ENCODE data around the gene COMTD1.
A peak's percentile ranks its signal among the peaks of the same experiment; 100 is the strongest.

COMTD1 gene

DNA sequence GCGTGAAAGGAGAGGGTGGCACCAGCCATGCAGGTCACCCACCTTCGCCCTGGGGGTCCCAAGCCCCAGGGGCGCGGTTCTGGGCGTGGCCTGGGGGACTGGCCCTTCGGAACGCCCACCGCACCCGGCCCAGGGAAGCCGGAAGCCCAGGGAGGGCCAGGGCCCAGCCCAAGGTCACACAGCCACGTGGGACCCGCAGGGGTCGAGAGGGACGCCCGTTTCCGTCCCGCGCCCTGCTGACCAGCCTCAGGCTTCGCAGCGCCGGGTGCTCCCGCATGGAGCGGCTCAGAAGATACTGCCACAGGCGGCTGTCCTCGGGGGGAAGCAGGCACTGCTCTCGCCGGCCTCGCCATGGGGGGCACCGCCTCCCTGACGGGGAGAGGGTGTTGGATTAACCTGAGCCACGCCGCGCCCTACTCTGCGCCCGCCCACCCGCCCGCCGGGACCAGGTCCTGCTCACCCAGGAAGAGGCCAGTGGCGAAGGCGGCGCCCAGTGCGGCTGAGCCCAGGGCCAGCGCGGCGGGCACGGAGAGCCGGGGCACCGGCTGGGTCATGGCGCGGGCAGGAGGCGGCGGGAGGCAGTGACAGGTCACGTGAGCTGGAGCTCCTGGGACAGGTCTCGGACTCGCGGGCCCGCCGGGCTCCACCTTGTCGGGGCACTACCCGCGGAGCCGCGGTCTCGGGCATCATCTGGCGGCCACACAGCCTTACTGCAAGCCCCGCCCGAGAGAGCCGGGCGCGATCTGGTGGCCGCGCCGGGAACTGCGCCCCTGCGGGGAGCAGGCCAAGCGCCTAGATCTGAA, at the start of gene COMTD1:
COMTD1 (minus strand) TSS at position 583 of the 803 bp plus-strand sequence; CDS start at position 554, 29 bp downstream.
- peak; percentile 91 for DNase-seq (ENCODE audit: low spot score)
- no peak for FAIRE-seq

DNA sequence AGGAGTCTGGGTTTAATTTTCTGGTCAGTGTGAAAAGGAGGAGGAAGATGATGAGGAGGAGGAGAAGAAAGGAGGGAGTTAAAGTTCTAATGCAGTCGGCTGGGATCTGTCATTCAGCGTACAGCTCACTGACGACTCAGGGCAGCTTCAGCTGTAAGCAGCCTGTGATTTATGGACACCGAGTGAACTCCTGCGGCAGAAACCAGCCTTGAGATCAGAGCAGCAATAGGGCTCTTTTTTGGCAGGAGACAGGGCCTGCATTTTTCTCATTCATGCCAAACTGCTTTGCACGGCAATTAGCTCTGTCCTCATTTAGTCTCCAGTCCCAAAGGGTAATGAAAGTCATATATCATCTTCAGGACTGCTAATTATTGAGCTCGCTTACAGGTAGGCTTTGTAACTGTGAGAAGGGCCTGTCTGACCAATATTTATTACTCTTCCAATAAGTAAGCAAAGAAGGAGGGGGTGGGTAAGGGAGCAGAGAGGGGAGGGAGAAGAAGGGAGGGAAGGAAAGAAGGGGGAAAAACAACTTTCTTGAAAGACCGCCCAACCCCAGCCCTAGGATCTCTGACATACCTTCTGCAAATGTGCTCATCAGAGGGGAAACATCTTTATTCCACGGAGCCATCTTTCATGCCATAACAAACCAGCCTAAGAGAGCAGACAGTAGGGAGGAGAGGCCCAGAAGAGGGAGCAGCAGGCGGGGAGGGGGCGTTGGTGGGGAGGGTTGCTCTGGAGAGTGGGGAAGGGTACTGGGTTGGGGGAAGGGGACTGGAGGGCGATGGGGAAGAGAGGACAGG, 48.1 kb upstream of the COMTD1 start:
- FAIRE-seq: no peak
- DNase-seq (ENCODE audit: low spot score): no peak

DNA sequence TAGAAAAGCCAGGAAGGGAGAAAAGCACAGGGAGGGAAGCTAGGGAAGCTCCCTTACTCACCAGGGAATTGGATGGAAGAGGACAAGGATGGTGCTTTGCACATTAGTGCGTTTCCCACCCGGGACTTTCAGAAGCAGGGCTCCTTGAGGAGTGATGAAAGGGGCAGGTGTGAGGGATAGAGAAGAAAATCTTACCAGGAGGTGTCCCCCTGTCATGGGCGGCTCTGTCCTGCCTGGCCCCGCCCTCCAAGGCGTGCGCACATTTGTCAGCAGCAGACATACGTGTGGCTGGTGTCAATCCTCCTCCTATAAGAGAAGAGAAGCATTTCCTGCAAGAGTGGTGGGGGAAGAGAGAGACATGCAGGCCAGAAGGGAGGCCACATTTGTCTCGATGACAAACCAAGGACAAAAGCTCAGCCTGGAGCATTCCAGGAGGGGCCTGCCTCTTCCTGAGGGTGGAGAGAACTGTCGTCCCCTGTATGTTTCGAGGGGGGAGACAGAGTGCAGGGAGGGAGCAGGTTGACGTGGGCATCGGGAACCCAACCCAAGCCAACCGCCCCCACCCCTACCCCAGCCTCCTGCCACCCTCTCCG, 47.4 kb upstream of the COMTD1 start:
- no peak for DNase-seq (ENCODE audit: low spot score)
- no peak for FAIRE-seq

DNA sequence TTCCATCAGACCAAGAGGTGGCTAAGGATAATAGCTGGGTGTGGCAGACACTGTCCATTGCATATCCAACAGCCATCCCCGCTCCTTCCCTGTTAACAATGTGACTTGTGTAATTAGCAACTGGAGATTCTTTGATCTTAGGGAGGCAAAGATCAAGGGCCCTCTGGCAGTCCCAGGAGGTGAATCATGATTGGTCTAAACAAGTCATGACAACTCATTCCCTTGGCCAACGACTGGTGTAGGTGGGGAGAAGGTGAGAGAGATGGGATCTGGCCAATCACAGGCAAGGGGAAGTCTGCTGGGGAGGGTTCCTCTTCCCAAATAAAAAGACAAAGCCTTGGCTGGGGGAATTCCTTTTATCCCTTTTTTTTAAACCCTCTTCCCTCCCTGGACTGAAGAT, 46.2 kb upstream of the COMTD1 start:
- DNase-seq (ENCODE audit: low spot score) (no peak), FAIRE-seq (no peak)

DNA sequence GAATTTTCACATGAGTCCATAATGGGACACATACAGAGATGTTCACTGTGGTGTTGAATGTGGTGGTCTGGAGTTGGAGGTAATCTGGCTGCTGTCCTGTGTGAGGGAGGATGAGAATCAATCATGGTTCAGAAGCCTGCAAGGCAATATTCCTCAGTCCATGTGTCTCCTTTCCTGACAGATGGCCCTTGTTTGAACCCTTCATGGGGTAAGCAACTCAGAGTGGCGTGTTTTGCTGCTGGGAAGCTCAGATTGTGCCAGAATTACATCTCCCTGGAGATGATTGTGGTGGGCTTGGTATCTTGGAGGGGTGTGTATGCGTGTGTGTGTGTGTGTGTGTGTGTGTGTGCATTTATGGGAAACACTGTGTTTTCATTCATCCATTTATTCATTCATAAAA, 44.5 kb upstream of the COMTD1 start:
- DNase-seq (ENCODE audit: low spot score) (no peak), FAIRE-seq (no peak)

DNA sequence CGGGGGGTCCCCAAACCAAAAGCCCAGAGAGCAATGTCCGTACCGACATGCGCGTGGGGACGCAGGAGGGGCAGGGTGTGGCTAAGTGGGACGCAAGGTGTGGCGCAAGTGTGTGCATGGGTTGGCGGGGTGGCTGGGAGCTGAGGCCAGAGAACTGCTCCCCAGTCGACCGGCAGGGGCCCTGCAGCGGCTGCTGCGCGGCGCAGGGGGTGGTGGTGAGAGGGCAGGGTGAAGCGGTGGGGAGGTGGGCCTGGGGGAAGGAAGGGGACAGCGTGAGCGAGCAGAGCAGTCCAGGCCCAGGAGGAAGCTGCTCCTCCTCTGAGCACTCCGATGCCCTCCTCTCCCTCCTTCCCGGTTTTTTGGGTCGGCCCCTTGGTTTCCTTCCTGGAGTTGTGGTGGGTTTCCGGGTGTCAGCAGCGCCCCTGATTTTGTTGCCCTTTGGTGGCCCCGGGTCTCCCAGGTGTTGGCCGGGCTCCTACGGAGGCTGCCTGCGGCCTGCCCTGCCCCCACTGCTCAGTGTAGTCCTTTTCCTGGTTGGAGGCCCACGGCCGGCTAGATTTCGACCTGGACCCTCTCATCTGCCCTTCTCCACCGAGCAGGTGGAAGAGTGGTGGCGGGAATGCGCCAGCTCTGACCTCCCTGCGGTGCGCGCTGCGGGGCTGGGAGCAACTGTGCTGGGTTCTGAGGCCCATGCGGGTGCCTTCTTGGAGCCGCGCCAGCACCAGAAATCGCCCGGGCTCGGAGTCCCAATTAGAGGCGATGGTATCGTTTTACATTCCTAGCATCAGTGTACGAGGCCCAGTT, 40.5 kb upstream of the COMTD1 start:
- no peak for DNase-seq (ENCODE audit: low spot score)
- no peak for FAIRE-seq

DNA sequence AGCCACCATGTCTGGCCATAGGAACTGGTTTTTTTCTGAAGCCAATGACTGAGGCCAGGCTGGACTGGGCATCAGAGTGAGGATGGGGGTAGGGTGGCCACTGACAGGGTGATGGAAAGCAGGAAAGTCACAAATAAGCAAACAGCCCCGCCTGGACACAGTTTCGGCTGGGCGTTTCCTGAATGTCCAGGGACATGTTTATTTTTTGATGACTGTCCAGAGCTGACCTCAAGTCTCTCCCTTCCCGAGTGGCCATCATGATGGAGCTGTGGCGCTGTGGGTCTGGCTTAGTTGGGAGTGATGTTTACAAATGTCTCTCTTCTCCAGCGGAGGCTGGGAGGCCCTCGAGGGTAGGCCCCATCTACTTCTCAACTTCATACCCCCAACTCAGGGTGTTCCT, 37.1 kb upstream of the COMTD1 start:
- FAIRE-seq: no peak
- DNase-seq (ENCODE audit: low spot score): no peak

DNA sequence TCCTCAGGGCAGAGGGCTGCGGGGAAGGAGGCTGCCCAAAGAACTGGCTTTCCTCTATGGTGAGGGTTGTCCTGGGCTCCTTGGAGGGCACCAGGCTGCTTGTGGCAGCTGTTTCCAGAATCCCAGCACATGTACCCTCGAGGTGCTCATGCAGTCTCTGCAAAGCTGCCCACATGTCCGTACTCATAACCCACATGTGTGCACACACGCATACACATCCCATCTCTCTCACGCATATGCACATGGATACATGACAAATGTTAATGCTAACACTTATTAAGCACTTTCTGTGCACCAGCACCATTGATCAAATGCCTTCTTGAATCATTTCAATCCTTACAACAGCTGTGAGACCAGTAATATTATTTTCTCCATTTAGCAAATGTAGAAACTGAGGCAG, 36.3 kb upstream of the COMTD1 start:
- DNase-seq (ENCODE audit: low spot score): no peak
- no peak for FAIRE-seq

DNA sequence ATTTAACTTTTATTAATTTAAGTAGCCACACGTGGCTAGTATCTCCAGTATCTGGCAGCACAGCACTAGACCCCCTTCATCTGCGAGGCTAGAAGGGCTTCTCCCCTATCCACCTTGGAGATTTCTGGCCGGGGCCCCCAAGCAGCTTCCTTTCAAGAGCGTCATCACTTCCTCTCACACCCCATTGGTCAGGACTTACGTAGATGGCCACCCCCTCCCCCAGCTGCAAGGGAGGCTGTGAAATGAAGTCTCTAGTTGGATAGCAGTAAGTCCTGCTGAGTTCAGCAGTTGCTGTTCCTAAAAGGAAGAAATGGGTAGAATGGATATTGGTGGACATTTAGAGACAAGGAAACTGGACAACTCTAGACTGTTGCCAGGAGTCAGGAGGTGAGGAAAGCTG, 33.8 kb upstream of the COMTD1 start:
- DNase-seq (ENCODE audit: low spot score): no peak
- no peak for FAIRE-seq

DNA sequence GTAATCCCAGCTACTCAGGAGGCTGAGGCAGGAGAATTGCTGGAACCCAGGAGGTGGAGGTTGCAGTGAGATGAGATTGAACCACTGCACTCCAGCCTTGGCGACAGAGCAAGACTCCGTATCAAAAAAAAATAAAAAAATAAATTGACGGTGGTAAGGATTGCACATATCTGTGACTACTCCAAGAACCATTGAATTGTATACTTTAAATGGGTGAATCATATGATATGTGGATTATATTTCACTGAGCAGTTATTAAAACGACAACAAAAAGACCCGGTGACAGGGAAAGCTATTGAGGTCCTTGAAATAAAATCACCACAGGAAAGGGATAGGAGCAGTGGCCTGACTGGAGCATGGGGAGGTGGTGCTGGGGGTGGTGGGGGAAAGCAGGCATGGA, 31.2 kb upstream of the COMTD1 start:
- FAIRE-seq: no peak
- no peak for DNase-seq (ENCODE audit: low spot score)

DNA sequence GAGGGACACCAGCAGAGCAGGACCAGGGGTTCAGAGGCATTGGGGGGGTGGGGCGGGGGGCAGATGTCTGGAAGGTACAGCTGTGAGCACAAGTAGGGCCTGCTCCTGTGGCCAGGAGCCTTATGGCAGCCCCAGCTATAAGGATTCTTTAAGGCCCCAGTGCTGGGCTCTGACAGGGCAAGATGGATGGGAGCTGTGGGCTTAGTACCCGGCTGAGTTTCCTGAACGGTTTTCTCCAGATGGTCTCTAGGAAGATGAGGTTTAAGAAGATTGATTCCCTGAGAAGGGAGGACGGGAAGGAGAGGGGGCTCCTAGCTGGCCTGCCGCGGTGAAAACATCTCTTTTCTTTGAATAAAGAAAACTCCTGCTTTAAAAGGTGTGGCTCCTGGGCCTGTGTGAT, 30.1 kb upstream of the COMTD1 start:
- DNase-seq (ENCODE audit: low spot score) (no peak), FAIRE-seq (no peak)

DNA sequence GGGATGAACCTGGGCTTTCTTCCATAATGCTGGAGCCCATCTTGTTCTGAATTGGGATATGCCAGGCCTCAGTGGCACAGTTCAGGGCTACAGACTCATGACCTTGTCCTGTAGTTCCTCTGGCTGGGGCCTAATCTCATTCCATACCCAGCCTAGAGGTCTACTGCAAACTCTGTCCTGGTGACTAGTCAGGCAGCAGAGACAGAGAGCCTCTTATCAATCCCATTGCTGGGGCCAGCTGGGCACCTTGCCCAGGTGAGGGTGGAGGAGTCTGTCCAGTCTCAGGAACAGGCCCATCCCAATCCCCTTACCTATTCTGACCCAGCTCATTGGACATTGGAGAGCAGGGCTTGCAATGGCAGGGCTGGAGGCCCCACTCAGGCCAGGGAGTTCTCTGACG, 28.0 kb upstream of the COMTD1 start:
- no peak for DNase-seq (ENCODE audit: low spot score)
- FAIRE-seq: no peak

DNA sequence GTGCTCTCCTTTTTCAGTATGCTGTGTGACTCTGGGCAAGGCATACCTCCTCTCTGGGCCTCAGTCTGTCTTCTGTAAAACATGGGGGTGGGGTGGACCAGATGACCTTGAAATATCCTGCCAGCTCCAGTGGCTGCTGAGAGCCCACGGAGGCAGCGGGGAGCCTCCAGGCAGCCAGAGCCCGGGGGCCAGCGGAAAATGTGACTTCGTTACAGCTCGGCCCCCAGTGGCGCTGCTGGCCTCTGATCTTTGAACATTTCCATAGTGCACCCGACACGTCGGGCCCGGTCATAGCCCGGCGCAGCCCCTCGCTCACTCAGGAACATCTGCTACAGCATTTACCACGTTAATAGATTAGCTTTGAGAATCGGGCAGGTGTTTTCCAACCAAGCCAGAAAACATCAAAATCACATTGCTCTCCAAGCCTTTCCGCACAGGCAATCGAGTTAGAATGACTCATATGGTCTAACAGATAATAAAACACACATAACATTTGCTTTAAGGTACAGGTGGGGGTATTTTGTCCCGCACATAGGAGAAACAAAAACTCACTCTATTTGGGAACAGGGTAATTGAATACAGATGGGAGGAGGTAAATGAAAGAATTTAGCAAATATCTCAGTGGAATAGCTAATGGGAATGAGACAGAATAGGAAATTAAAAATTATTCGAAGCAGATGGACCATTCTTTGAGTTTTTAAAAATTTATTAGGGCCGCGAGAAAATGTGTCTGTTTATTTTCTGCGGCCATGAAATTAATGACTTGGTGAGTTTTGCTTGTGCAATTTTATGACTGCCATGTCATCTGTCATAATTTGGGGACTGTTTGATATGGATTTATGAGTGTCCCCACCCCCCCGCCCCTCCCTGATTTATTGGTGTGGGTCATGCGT, 26.3 kb upstream of the COMTD1 start:
- DNase-seq (ENCODE audit: low spot score) (no peak), FAIRE-seq (no peak)

DNA sequence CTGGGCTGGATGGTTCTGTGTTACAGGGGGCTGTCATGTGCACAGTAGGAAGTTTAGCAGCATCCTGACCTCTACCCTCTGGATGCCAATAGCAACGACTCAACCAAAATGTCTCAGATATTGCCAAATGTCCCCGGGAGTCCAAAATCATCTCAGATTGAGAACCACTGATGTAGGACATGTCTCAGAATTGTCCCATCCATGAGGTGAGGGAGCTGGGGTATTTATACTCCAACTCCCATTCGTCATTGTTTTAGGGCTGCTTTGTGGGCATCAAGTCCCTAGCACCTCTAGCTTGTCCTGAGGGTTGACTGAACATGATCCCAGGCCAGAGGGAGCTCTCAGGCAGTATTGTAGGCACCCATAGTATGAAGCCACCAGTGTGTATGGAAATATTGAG, 25.2 kb upstream of the COMTD1 start:
- DNase-seq (ENCODE audit: low spot score) (no peak), FAIRE-seq (no peak)

DNA sequence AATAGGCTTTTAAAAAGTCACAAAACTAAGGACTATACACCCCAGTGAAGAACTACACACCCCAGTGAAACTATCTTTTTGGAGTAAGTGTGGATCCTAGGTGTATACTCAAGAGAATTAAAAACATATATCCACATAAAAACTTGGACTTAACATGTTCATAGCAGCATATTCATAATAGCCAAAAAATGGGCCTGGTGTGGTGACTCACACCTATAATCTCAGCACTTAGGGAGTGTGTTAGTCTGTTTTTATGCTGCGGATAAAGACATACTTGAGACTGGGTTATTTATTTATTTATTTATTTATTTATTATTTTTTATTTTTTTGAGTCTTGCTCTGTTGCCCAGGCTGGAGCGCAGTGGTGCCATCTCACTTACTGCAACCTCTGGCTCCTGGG, 19.0 kb upstream of the COMTD1 start:
- DNase-seq (ENCODE audit: low spot score) (no peak), FAIRE-seq (no peak)

DNA sequence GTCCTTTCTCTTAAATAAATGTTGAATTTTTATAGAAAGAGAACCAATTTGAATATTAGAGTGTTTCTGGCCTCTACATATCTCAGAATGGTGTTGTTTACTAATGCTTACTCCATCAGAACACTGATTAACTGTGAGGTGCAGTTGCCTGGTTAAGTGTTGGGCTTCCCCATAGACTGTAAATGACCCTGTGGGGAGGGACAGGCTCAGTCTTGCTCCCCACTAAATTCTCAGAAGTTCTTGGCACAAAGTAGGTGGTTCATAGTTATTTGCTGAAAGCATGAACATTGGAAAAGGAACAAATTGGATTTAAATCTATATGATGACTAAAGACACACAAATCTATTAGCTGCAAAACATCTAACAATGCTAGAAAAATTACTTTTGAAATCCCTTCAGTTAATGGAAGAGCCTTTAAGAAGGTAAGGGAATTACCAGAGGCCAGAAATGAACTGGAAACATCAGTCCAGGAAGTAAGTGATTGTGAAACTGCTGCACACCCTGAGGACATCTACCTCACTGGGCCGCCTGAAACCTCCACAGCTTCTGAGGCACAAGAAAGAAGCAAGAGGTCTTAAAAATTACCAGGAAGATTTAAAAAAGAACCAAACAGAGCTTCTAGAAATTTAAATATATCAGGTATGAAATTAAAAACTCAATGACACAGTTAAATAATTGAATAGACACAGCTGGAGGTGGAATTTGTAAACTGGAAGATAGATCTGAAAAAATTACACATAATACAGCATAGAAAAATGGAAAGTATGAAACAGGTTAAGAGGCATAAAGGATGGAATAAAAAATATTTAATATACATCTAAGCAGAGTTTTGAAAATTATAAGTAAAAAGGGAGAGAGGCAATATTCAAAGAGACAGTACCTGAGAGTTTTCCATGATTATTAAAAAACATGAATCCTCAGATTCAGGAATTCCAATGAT, 17.8 kb upstream of the COMTD1 start:
- DNase-seq (ENCODE audit: low spot score) (no peak), FAIRE-seq (no peak)

DNA sequence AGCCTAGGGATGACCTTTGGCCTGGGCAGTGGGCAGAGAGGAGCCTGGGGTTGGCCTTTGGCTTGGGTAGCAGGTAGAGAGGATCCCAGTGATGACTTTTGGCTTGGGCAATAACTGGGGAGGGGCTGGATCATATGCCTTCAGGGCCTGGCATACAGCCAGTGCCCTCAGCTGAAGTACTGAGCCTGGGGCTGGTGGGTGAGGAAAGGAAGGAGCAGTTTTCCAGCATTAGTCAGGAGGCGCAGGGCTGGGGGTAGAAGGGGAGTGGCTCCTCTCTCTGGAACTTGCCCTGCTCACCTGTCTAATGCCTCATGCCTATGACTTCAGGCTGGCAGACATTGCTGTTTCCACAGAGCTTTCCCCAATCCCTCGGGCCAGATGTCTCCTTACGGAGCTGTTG, 15.2 kb upstream of the COMTD1 start:
- DNase-seq (ENCODE audit: low spot score): no peak
- FAIRE-seq: no peak

DNA sequence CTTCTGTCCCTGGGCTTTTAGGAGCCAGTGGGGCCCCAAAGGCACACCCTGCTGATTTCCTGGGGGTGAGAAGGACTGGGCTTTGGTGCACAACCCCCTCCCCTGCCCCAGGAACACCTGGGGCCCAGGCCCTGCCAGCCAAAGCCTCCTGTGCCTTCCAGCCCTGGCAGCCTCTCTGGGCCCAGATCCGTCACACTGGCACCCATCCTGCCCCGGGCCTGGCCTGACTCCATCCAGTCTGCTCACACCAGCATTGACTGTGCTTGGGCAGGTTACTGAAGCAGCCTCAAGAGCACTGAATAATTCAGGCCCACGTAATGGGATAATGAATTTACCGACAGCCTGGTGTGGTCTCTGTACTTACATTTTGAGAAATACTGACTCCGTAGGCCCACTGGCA, 12.0 kb upstream of the COMTD1 start:
- DNase-seq (ENCODE audit: low spot score): no peak
- FAIRE-seq: no peak

DNA sequence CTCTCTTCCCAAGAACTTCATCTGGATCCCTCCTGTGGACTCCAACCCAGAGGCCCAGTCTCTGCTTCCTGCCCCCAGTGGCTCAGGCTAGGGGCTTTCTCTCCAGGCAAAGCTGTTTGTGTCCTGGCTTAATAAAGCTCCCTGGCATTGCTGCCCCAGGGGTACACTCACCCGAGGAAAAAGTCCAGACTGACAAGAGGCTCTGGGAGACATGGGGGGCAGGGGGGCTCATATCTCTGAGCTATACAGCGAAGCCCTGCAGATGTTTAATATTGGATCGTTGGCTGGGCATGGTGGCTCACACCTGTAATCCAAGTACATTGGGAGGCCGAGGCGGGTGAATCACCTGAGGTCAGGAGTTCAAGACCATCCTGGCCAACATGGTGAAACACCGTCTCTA, 10.7 kb upstream of the COMTD1 start:
- DNase-seq (ENCODE audit: low spot score) (no peak), FAIRE-seq (no peak)
